Measurements from ENCODE around the gene STOML2. TPM values are rescaled to one million over a fixed set of nuclear protein-coding genes. Genes with fewer than 3 reads are reported as not detected.
A peak's percentile ranks its signal among the peaks of the same experiment; 100 is the strongest.

STOML2 gene
- total RNA-seq, 1 donor from 2014 or later: 49.1 TPM

DNA sequence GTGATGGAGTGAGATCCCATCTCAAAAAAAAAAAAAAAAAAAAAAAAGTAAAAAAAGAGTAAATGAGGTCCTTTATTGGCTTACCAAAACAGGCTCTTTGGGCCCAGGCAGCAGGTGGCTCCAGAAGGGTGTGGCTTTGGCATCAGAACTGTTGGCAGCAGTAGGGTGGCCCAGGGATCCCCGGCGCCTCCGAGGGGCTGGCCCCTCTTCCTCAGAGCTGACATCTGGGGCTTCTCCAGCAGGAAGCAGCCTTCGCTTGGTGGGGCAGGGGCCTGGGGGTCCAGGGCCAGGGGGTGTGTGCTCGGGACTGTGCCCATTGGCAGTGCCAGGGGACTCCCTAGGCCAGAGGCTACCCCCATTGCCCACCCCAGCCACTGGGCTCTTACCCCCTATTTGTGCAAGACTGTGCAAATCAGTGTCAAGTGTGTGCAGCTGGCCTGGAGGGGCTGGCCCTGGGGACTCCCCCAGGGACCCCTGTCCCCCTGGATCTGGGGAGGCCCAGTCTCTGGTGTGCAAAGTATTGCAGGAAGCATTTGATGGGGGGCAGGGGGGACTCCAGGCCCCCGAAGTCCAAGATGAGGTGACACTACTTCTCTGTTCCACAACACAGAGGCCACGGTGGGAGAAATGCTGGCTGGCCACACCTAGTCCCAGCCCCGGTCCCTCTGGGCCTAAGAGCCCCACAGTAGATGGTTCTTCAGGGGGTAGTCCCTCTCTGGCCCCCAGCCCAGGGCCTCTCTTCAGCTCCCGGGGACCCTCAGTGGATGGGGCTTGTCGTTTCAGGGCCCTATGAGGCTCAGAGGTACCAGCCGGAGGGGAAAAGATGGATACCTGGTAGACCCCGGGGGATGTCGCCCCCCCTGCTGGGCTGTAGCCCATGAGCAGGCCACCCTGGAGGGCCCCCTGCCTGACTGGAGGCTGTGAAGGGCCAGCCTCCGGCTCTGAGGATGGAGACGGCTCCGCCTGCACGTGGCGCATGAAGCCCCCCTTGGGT lies 4.7 kb upstream of the STOML2 start:
- no peak for DNase-seq (ENCODE audit: low spot score)

DNA sequence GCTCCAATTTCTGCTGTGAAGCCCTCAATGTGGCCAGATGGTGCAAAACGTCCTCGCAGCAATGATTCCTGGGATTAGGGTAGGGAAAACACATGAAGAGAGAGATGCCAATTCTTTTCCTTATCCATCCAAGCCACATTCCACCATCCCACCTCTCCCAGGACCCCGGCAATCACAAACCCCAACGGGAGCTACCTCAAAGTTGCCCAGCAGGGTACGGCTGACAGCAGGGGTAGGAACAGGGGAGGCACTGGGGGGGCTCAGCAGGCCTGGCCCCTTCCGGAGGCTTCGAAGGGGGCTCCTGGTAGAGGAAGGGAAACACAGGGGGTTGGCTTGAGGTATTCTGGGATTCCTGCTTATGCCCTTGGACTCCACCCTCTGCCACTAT lies 3.4 kb upstream of the STOML2 start:
- DNase-seq (ENCODE audit: low spot score): no peak

DNA sequence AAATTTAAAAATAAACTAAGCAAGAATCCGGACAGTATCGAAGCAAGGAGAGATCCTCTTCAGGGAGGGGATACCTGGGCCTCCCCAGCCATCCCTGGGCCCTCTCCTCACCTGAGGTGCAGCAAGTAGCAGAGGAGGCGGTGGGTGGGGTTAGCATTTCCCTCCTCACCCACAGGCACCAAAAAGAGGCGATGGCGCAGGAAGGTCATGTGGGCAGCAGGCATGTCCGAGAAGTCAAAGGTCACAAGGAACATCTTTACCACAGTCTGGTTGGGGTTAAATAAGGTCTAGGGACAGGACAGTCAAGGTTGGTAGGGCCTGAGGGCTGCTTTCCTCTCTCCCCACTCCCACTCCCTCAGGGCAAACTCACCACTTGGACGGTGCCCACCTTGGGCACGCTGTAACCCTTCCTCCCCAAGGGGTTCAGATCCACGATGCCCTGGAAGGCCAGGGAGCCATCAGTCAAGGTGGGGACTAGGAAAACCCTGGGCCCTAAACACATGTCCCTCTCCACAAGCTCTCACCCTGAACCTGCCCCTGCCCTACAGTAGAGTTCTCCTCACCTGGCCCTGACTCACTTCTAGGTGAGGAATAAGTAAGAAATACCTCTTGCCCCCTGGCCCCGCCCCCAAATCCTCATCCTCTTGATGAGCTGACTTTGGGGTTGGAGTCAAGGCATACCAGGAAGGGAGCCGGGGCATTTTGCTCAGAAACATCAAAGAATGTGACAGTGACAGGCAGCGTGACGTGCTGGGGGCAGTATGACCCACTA lies 2.8 kb upstream of the STOML2 start:
- no peak for DNase-seq (ENCODE audit: low spot score)

DNA sequence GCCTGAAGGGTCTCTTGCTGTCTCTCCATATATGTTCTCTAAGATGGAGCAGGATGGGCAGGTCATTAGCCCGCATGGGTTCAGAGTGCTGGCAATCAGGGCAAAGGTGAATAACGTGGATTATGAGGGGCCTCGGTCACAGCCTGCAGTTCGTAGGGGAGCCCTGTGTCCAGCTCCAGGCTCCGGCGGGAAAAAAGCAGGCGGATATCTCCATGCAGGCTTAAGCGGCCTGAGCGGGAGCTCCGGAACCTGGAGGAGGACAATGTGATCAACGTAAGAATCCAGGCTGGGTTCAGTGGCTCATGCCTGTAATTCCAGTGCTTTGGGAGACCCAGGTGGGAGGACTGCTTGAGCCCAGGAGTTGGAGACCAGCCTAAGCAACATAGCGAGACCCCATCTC lies 2.2 kb upstream of the STOML2 start:
- DNase-seq (ENCODE audit: low spot score): no peak

DNA sequence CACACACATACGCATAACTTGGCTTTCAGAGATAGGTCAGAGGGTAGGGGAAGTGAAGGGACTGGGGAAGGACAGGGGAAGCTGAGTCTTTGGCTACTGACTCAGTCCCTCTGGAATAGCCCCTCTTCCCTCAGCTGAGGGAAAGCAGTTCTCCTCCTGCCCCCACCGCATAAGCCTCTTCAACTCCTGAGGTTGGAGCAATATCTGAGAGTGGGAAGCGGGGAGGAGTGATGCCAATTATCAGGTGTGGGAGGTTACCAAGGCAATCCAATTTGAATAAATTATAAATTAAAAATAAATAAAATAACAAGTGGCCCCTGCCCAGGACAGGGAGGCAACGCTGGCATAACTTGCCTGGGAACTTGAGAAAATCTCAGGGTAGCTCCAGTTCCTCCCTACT lies 1.7 kb upstream of the STOML2 start:
- DNase-seq (ENCODE audit: low spot score): no peak

DNA sequence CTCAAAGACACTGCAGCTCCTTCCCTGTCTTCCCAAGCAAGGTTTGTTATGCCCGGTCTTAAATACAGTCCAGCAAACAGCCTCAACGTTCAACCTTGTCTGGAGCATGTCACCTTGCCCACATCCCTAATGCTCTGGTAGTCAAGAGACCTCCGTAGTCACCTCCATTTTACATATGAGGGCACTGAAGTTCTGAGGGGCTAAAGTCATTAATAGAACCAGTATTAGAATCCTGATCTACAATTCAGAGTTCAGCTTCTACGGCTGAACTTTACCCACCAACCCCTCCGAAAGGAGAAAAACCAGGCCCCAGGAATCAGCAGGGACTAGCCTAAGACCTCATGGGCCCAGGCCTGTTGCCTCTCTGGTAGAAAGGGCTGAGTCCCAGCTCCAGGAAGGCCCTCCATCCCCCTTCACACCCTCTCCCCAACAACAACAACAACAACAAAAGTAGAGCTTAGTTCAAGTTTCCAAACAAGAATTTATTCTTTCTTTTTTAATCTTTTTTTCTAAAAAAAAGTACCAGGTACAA lies 795 bp upstream of the STOML2 start:
- DNase-seq (ENCODE audit: low spot score): no peak

DNA sequence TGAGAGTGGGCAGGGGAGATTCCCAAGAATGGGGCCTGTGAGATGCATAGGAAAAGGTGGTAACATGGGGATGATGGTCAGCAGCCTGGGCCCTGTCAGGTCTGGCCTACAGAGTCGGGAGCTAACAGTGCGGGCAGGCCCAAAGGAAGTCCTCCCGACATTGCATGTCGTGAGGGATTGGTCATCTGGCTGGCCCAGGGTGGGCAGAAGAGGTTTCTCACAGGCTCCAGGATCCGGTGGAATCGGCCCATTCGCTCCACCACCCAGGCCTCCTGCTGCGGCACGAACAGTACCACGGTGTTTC lies 514 bp downstream of the STOML2 start:
- DNase-seq (ENCODE audit: low spot score): no peak

DNA sequence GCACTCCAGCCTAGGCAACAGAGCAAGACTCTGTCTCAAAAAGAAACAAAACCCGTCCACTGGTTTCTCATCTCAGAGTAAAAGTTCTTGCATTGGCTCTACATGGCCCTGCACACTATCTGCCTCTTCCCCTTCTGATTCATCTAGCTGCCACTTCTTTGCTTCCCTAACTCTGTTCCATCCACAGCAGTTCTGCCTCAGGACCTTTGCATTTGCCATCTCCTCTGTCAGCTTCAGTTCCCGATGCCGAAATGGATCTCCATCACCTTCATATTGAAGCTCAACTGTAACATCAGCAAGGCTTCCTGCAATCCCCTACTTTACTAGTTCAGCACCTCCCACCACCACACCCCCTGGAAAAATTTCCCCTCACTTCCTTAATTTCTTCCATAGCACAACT lies 5.4 kb downstream of the STOML2 start:
- no peak for DNase-seq (ENCODE audit: low spot score)

DNA sequence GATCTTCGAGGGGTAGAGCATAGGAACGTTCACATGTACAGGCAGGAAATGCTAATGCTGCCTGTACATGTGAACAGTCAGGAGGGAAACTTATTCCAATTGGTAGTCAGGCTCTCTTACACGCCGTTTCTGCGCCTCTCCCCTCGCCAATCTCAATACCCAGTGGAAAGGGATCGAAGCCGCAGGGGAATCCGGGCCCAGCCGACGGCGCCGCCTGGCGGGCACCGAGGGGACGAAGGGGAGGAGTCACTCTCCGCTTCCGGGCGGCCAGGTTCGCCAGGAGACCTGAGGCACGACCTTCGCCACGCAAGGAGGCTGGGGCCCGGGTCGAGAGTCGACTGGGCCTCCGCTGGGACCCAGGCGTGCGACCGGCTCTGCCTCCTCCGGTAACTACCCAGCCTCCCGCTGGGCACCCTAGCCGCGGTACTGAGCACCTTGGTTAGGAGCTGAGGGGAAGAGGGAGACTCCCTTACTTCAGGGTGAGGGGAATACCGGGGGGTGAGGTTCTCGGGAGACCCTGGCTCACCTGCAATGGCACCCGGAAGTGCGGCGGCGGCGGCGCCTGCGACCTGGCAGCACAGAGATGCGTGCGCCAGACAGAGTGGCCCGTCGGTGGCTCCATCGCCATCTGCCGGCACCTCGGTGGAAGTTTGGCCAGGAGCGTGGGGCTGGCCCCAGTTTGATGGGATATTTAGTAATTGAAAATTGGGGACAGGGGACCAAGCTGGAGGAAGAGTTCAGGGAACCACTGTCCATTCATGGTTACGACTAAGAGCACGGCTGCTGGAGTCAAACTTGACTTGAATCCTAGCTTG lies 6.7 kb downstream of the STOML2 start, which contains the start of gene PIGO:
Gene PIGO (minus strand): TSS at position 557 of the 815 bp plus-strand sequence. CDS start 1,026 bp downstream, outside the sequence.
- DNase-seq (ENCODE audit: low spot score): peak; percentile 87

DNA sequence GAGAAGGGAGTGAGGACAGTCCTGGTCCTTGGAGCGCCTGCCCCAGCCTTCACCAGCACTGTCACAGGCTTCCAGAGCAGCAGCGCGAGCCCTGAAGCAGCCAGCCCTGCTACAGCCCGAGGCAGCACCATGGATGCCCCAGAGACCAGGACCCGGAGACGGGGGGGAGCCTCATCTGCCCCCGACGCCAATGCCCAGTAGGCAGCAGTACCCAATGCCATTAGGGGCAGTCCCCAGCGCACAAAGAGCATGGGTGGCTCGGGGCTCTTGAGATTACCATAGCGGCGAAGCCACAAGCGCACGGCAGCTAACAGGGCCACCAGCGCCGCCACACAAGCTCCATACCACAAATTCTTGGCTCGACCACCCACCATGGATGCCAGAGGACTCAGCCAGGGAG lies 11.4 kb downstream of the STOML2 start:
- DNase-seq (ENCODE audit: low spot score): no peak

DNA sequence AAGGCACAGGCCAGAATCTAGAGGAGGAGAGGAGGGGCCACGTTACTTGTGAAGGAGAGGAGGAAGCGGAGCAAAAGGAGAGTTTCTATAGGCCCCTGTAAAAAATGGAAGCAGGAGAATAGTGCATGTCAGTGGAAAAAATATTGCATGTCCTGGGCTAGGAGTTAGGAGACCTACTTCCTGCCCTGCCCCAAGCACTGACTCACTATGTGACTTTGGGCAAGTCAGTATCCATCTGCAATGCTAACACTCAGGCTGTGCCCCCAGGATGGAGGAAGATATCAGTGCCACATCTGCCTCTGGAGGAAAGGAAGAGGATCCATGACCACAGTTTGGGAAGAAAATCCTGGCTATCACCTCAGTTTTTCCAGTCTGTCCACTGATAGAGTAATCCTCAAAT lies 13.5 kb downstream of the STOML2 start:
- no peak for DNase-seq (ENCODE audit: low spot score)

DNA sequence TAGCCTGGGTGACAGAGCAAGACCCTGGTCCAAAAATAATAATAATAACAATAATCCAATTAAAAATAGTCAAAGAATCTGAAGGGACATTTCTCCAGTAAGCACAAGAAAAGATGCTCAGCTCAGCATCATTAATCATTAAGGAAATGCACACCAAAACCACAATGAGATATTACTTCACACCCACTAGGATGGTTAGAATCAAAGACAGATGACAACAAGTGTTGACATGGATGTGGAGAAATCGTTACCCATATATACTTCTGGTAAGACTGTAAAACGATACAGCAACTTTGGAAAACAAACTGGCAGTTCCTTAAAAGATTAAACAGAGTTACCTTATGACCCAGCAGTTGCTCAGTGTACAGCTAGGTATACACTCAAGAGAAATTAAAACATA lies 17.9 kb downstream of the STOML2 start:
- DNase-seq (ENCODE audit: low spot score): no peak

DNA sequence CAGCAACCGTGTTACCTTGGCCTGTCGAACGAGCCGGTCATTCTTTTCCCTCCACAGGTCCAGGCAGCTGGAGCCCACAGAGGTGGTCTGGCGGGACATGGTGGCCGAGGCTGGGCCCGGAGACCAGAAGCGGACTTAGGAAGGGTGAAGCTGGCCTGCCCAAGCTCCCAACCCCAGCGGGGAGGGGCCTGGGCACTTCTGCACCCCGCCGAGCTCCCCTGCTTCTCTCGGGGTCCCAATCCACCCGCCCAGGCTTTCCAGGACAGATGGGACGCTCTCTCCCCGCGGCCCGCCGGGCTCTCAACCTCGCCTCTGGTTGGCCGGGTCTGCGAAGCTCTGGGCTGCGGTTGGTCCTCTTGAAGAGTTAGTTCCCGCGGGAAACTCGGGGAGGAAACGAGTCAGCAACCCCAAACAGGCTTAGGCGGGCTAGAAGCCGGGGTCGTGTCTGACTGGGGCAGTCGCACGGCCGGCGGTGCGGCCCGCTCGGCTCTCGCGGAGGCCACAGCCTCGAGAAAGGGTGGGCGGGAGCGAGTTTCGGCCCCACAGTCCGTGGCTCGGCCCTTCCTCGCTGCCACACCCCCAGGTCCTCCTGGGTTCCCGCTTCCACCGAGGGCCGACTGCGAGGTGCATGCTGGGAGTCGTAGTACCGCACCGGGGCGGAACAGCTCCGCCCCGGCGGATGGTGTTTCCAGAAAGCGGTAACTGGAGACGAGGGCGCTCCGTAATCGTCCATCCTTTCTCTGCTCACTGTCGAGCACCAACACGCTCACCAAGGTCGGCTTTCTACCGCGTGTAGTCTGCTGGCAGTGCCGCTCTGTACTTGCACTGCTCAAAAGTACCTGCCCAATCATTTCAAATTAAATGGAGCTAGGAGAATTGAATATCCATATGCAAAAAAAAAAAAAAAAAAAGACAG lies 23.2 kb downstream of the STOML2 start, which contains the start of gene FANCG:
Gene FANCG (minus strand): TSS at position 517 of the 916 bp plus-strand sequence. CDS start 418 bp downstream, at position 99.
- peak; percentile 97 for DNase-seq (ENCODE audit: low spot score)

DNA sequence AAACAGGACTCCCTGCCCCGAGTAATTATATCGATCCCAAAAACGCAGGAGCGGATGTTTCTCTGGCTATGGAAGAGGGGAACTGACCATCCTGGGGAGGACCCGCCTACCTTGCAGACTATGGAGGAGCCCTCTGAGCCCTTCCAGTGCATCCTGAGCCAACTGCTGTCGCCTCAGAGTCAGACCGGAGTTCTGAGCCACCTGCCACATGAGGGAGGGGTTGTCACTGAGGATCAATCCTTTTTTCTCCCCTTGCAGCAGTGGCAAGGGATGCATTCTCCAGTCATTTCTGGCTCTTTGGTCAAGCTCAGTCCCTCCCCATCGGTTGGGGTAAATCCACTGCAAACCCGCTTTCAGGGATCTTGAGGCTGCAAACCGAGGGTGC lies 23.9 kb downstream of the STOML2 start:
- no peak for DNase-seq (ENCODE audit: low spot score)

DNA sequence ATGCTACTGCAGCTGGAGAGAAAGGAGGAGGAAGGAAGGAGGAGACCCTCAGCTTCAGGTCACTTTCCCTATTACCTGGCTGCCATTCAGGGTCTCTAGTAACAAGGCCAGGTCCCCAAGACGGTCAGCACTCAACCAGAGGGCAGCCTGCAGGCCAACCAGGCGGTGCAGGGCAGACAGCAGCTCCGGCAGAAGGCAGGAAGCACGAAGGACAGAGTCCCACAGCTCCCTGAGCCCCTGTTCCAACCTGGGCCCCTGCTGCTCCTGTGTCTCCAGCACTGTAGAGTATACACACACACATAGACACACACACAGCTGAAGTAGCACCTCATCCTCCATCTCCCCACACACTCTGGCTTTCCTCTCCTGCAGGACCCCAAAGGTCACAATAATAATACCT lies 24.9 kb downstream of the STOML2 start:
- no peak for DNase-seq (ENCODE audit: low spot score)

DNA sequence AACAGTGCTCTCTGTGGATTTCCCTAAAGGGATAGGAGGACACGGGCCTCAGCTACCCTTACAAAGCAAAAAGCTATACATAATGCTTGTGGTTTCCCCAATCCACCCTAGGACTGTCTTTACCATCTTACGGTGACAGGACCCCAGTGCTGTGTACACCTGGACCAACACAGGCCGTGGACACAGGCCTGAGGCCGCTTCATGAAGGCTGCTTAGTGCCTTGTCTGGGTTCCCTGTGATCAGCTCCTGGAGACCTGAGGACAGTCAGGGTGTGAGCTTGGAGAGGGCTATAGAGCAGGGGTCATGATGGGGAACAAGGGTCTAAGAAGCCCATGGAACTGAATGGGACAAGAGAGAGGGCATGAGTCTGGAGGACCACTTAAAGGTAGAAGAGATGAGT lies 26.1 kb downstream of the STOML2 start:
- DNase-seq (ENCODE audit: low spot score): no peak

DNA sequence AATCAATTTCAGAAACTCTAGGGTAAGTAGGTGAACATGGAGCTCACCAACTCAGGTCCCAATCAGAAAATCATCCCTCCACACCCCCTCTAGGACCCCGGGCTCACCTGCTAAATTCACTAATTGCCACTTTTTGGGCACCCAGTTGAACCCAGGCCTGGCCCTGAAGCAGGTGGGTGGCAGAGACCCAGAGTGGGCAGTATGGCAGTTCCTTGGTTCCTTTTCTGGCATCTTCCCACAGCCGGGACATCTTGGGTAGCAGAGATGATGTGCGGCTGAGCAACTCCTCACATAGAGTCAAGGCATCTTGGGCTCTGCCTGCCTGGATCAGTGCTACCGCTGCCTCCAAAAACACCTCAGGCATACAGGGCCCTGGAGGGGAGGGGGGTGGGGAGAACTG lies 27.6 kb downstream of the STOML2 start:
- no peak for DNase-seq (ENCODE audit: low spot score)

DNA sequence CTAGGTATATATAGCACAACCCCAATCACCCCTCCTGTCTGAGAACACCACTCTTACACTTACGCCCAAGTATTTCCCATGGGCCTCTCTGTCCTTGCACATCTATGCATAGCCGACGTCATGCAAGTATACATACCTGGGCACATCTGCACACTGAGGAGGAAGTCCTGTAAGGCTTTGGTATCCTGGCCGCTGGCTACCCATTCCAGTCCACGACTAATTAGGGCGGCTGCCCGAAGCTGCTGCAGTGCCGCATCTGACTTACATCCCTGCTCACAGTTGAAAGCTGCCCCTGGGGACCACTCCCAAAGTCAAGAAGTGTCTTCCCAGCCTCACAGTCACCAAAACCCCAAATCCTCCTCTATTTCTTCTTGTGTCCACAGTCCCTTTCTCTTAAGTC lies 28.1 kb downstream of the STOML2 start:
- no peak for DNase-seq (ENCODE audit: low spot score)

DNA sequence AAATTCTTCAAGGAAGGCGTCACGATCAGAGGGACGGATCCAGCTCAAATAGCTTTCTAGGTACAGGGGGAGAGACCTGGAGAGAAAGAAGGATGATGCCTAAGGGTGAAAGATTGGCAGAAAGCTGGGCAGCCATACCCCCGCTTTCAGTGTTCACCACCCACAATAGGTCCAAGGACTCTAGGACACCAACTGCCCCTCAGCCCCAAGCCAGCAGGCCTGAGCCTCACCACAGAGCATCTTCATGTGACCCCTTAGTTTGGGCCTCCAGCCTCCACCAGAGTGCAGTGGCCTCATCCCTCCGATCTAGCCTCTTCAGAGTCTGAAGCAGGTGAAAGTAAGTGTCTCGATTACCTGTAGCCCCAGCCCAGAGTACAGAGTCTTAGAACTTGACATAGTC lies 28.8 kb downstream of the STOML2 start:
- no peak for DNase-seq (ENCODE audit: low spot score)

DNA sequence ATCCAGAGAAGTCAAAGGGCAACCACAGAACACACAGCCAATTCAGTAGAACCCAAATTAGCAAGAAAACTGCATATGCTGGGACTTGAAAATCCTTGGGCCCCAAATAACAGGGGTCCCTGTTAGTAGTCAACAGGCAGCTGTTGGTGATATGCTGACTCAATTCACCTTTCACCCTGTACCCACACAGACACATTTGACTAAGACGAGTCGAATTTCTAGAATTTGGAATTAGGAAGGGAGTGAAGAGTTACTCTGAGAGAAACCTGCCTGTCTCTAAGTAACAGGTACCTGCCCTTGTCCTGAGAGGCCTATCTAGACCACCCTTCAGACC lies 29.7 kb downstream of the STOML2 start:
- no peak for DNase-seq (ENCODE audit: low spot score)

Measured in umbilical cord (tissue), 2 donors.